22Rv1 (cell line): ENCODE measurements around the gene PABPC3.

Experiments
- ZFX ChIP-seq: fragments of 450-650 bp; IDR thresholded peaks from 2 replicates; pipeline ENCODE4 v1.6.1; 2017; ENCODE audit warnings: antibody characterized with exemption, borderline replicate concordance
- TF ChIP-seq, protein P1 (sequence below): fragments of 450-650 bp; IDR thresholded peaks from 2 replicates; pipeline ENCODE4 v1.5.1; 2017; ENCODE audit warnings: mild to moderate bottlenecking

DNA sequence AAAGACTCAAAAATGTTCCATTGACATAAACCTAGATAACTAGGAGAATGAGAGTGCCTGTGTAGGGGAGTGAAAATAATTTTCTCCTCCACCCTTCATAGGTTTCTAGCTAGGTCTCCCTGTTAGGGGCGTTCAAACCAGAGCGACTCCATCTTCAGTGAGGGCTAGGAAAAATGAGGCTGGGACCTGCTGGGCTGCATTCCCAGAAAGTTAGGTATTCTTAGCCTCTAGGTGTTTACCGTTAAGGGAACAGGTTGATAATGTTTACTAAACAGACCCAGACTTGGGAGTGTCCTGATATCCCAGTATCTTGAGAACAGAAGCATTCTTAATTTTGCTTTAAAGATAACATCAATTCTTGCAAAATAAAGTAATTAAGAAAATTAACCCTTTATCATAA lies 20.1 kb downstream of the PABPC3 start:
- TF ChIP-seq, protein P1, sequence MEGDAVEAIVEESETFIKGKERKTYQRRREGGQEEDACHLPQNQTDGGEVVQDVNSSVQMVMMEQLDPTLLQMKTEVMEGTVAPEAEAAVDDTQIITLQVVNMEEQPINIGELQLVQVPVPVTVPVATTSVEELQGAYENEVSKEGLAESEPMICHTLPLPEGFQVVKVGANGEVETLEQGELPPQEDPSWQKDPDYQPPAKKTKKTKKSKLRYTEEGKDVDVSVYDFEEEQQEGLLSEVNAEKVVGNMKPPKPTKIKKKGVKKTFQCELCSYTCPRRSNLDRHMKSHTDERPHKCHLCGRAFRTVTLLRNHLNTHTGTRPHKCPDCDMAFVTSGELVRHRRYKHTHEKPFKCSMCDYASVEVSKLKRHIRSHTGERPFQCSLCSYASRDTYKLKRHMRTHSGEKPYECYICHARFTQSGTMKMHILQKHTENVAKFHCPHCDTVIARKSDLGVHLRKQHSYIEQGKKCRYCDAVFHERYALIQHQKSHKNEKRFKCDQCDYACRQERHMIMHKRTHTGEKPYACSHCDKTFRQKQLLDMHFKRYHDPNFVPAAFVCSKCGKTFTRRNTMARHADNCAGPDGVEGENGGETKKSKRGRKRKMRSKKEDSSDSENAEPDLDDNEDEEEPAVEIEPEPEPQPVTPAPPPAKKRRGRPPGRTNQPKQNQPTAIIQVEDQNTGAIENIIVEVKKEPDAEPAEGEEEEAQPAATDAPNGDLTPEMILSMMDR, result no peak
- TF ChIP-seq ZFX, result no peak
